Stomach smooth muscle (tissue), 2 donors: ENCODE data around the gene KLHL21.

Experiments used
- H3K27ac ChIP-seq: one replicate; pipeline ENCODE4 v1.7.0; 2013; ENCODE audit warnings: mild to moderate bottlenecking, low read length, inconsistent platforms
- H3K27me3 ChIP-seq, 2 donors: one replicate each; pipeline ENCODE4 v1.7.0; 2013; ENCODE audit warnings: low read length in 2 of 2; ENCODE audit not compliant: insufficient read depth in 2 of 2, control insufficient read depth in 1 of 2
- H3K36me3 ChIP-seq, 2 donors: one replicate each; pipeline ENCODE4 v1.7.0; 2013; ENCODE audit warnings: low read length in 2 of 2; ENCODE audit not compliant: control insufficient read depth in 2 of 2, insufficient read depth in 2 of 2
- H3K4me1 ChIP-seq: one replicate; pipeline ENCODE4 v1.7.0; 2013; ENCODE audit warnings: low read length; ENCODE audit not compliant: control insufficient read depth, insufficient read depth
- H3K4me3 ChIP-seq, 2 donors: one replicate each; pipeline ENCODE4 v1.7.0; 2013; ENCODE audit warnings: low read length in 2 of 2
- H3K9ac ChIP-seq, 2 donors: one replicate each; pipeline ENCODE4 v1.7.0; 2013; ENCODE audit warnings: low read length in 2 of 2, mild to moderate bottlenecking in 1 of 2
- H3K9me3 ChIP-seq, 2 donors: one replicate each; pipeline ENCODE4 v1.7.0; 2013; ENCODE audit warnings: low read length in 2 of 2; ENCODE audit not compliant: control insufficient read depth in 2 of 2
- donor health status: healthy.
- donor health status: Pancreatic carcinoma.

KLHL21 gene

GRCh38 chr1:6624710-6625583, 22.3 kb upstream of the KLHL21 start, which contains the start of gene THAP3:
THAP3 (plus strand) TSS chr1:6624868; CDS start chr1:6625219, 351 bp downstream.
- peak within 1 kb of the TSS; percentile 83 for H3K27ac ChIP-seq
- H3K9ac ChIP-seq = peak within 1 kb of the TSS; percentile 78 to 79
- H3K4me3 ChIP-seq = peak within 1 kb of the TSS; percentile 56 to 81
- H3K9me3 ChIP-seq = no peaks in the 10 kb centered on the region
- peaks cover 22% of the 10 kb centered on the region for H3K4me1 ChIP-seq
- H3K27me3 ChIP-seq = no peaks in the 10 kb centered on the region
- H3K36me3 ChIP-seq = peaks cover 37 to 47% of the 10 kb centered on the region in 2 donors

GRCh38 chr1:6623269-6623965, 20.7 kb upstream of the KLHL21 start:
- H3K4me1 ChIP-seq = peaks cover 22% of the 10 kb centered on the region
- no peaks in the 10 kb centered on the region for H3K9me3 ChIP-seq
- H3K27ac ChIP-seq = no peak overlapping the region
- H3K9ac ChIP-seq = no peak overlapping the region
- no peaks in the 10 kb centered on the region for H3K27me3 ChIP-seq
- H3K36me3 ChIP-seq = peaks cover 31 to 39% of the 10 kb centered on the region in 2 donors
- H3K4me3 ChIP-seq = no peak overlapping the region

GRCh38 chr1:6622396-6623152, 19.9 kb upstream of the KLHL21 start:
- Histone ChIP-seq H3K9me3 (no peaks in the 10 kb centered on the region), H3K27me3 (no peaks in the 10 kb centered on the region), H3K4me1 (peaks cover 19% of the 10 kb centered on the region), H3K36me3 (peaks cover 25 to 35% of the 10 kb centered on the region in 2 donors), H3K4me3 (no peak overlapping the region), H3K9ac (no peak overlapping the region), H3K27ac (peak overlapping the region; percentile 6)

GRCh38 chr1:6621429-6622391, 19.0 kb upstream of the KLHL21 start:
- Histone ChIP-seq H3K36me3 (peaks cover 28 to 32% of the 10 kb centered on the region in 2 donors), H3K9me3 (no peaks in the 10 kb centered on the region), H3K27ac (peak overlapping the region; percentile 6), H3K27me3 (no peaks in the 10 kb centered on the region), H3K4me3 (no peak overlapping the region), H3K4me1 (peaks cover 12% of the 10 kb centered on the region), H3K9ac (no peak overlapping the region)

GRCh38 chr1:6619045-6619444, 16.4 kb upstream of the KLHL21 start:
- H3K36me3 ChIP-seq = peaks cover 30 to 32% of the 10 kb centered on the region in 2 donors
- H3K4me3 ChIP-seq = no peak overlapping the region
- peaks cover 6% of the 10 kb centered on the region for H3K4me1 ChIP-seq
- no peak overlapping the region for H3K27ac ChIP-seq
- H3K9ac ChIP-seq = no peak overlapping the region
- no peaks in the 10 kb centered on the region for H3K9me3 ChIP-seq
- H3K27me3 ChIP-seq = no peaks in the 10 kb centered on the region

- Histone ChIP-seq H3K9me3 (no peaks in the 10 kb centered on the region), H3K27me3 (no peaks in the 10 kb centered on the region), H3K36me3 (peaks cover 10 to 18% of the 10 kb centered on the region in 2 donors), H3K4me3 (peak overlapping the region; percentile 66 to 78), H3K9ac (peak overlapping the region; percentile 55 to 73), H3K4me1 (peaks cover 19% of the 10 kb centered on the region), H3K27ac (peak overlapping the region; percentile 64)
Measured at GRCh38 chr1:6614929-6615785, 12.5 kb upstream of the KLHL21 start.

GRCh38 chr1:6614019-6614928, 11.6 kb upstream of the KLHL21 start:
- peak overlapping the region; percentile 63 to 78 for H3K4me3 ChIP-seq
- no peaks in the 10 kb centered on the region for H3K9me3 ChIP-seq
- H3K4me1 ChIP-seq = peaks cover 19% of the 10 kb centered on the region
- H3K27ac ChIP-seq = peak overlapping the region; percentile 88
- H3K9ac ChIP-seq = peak overlapping the region; percentile 36 to 82
- H3K27me3 ChIP-seq = no peaks in the 10 kb centered on the region
- peaks cover 3 to 9% of the 10 kb centered on the region in 2 donors for H3K36me3 ChIP-seq

- Histone ChIP-seq H3K27ac (peak within 1 kb of the TSS; percentile 97), H3K9ac (peak within 1 kb of the TSS; percentile 94 to 99), H3K27me3 (no peaks in the 10 kb centered on the region), H3K9me3 (no peaks in the 10 kb centered on the region), H3K4me3 (peak within 1 kb of the TSS; percentile 98), H3K36me3 (peaks cover 3 to 8% of the 10 kb centered on the region in 2 donors), H3K4me1 (peaks cover 19% of the 10 kb centered on the region)
Measured at GRCh38 chr1:6613361-6614018, 10.8 kb upstream of the KLHL21 start, which contains the start of gene PHF13. PHF13 (plus strand) TSS chr1:6613731; CDS start chr1:6614067, 336 bp downstream.
